GM18505 (cell line): ENCODE measurements around the gene NFKBIE.

ENCODE experiments used
- ATAC-seq: cut with Tn5 transposase; IDR thresholded peaks from one replicate; pipeline ENCODE4 v1.9.1; 2021; ENCODE audit not compliant: unreplicated experiment
- POLR2A ChIP-seq: IDR thresholded peaks from 4 replicates; pipeline ENCODE4 v1.6.1; 2011; ENCODE audit warnings: borderline replicate concordance; ENCODE audit not compliant: insufficient read depth, insufficient read length; ENCODE audit errors: extremely low read depth

Gene NFKBIE

DNA sequence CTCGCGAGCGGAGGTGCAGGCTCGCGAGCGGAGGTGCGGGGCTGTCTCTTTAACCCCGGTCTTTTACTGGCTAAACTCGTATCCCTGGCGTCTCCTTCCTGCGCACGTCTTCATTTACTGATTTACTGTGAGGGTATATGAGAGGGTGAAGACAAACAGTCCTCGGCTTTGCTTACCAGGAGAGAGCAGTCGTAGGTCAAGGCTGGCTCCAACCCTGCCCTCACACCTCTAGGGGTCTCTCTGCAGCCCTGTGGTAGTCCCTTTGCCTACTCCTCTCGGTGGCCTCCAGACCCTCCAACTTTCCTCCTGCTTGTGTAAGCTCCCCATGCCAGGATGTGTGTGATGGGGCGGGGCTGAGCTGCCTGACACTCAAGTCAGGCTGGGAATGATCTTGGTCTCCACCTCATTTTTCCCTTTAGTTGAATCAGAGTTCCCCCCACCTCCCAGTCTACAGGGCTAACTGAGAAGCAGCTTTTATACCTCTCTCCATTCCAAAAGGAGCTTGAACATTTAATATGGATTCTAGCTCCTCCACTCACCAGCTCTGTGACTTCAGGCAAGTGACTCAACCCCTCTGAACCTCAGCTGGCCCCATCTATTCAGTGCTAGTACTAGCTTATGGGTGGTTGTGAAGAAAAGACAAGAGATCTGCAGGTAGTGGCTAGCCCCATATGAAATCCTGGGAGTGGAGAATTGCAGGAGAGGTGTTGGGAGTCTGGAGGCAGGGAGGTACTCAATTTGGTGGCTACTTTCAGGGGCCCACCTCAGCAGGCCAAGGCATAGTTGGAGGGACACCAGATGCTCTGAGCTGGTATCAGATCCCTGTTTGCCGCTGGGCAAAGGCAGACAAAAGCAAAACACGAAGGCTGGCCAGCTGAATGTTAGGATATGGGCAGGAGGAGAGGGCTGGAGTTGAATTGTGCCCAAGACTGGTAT lies 41.1 kb downstream of the NFKBIE start:
- ATAC-seq: peak; percentile 13

DNA sequence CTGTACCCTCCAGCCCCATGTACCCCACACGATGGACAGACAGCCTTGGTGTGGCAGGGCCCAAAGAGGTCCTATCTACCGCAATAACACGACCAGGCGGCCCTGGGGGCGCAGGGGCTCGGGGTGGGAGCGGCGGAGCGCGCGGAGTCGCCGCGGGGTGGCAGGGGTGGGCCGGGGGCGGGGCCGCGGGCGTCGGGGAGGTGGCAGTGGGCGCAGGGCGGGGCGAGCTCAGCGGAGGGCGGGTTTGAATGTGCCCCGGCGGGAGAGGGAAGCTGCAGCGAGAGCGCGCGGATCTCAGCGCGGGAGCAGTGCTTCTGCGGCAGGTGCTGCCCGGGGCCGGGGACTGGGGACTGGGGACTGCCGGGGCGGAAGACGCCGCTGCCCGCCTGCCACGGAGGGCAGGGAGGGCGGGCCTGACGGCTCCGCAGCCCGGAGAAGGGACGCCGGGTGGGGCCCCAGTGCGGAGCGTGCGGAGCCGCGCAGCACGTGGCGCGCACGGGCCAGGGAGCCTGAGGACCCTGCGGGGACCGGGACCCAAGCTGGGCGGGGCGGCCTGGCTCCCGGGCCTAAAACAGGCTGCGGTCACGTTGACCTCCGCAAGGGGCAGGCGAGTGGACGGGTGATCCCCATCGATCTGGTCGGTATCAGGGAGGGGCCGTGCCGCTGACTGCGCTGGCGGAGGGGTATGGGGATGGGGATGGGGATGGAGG lies 41.9 kb downstream of the NFKBIE start, which contains the start of gene SLC29A1:
SLC29A1 (plus strand) TSS at position 277 of the 710 bp plus-strand sequence. CDS start 3,719 bp downstream, outside the sequence.
- peak; percentile 43 for ATAC-seq
- peak; percentile 68 for TF ChIP-seq POLR2A

More for the DNA sequence above, 41.1 kb downstream of the NFKBIE start:
- no peak for TF ChIP-seq POLR2A

GRCh38 chr6:44222486-44223318 lies 42.6 kb downstream of the NFKBIE start:
- TF ChIP-seq POLR2A: no peak
- peak; percentile 2 for ATAC-seq

DNA sequence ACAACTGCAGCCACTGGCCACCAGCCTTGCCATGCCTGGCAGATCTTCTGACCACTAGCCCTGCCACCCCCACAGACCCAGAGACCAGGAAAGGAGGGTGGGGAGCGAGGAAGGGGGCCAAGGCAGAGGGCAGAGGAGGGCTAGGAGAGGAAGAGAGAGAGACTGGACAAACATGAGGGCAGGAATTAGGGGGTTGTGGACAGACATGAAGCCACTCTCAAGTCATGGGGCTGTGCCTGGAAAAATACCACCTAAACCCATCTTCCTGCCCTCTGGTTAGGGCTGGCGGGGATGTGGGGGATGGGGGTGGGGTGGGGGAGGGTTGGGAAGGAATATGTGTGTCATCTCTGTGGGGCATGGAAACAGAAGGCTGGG lies 43.4 kb downstream of the NFKBIE start:
- no peak for TF ChIP-seq POLR2A
- no peak for ATAC-seq

GRCh38 chr6:44221291-44221960 lies 43.9 kb downstream of the NFKBIE start:
- TF ChIP-seq POLR2A: no peak
- ATAC-seq: peak; percentile 33

DNA sequence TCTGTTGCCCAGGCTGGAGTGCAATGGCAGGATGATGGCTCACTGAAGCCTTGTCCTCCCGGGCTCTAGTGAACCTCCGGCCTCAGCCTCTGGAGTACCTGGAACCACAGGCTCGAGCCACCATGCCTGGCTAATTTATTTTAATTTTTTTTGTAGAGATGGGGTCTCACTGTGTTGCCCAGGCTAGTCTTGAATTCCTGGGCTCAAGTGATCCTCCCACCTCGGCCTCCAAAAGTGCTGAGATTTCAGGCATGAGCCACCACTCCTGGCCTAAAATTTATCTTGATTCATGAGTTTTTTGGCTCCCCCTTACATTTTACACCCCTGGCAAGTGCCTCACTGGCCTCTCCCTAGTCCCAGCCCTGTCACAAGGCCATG lies 44.4 kb downstream of the NFKBIE start:
- ATAC-seq: no peak
- TF ChIP-seq POLR2A: no peak

- no peak for TF ChIP-seq POLR2A
Measured at GRCh38 chr6:44219815-44220784, 45.3 kb downstream of the NFKBIE start.

DNA sequence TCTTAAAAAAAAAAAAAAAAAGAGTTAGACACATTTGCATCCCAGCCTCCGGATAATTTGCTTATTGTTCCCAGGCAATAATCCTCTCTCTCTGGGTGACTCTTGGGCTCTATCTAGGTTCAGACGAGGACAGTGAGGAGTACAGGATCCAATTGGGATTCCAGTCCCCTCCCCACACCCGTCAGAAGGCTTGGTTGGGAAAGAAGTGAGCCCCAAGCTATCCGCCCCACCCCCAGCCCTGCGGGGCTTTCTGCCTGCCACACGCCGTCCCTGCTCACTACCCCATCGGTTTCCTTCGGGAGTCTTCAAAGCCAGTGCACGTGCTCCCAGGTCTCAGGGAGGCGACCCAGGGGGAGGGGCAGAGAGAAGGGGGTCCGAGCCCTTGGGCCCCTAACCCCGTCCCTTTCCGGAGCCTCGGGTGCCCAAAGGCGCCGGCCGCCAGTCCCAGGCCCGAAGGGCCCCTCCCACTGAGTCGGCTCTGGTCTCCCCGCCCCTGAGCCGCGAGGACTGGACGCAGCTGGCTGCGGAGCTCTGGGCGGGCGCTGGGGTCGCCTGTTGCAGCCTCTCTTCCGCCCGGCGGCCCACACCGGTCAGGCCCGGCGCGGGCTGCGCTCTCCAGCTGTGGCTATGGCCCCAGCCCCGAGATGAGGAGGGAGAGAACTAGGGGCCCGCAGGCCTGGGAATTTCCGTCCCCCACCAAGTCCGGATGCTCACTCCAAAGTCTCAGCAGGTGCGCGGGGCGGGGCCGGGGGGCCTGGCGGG lies 46.1 kb downstream of the NFKBIE start:
- peak; percentile 52 for ATAC-seq

More at GRCh38 chr6:44219815-44220784, 45.3 kb downstream of the NFKBIE start:
- no peak for ATAC-seq

GRCh38 chr6:44217332-44218143 lies 47.8 kb downstream of the NFKBIE start:
- no peak for ATAC-seq

More for the DNA sequence above, 46.1 kb downstream of the NFKBIE start:
- TF ChIP-seq POLR2A: peak; percentile 77

GRCh38 chr6:44216677-44217331 lies 48.5 kb downstream of the NFKBIE start, which contains the start of gene MYMX:
MYMX (plus strand) TSS chr6:44216926; CDS start chr6:44217472, 546 bp downstream.
- no peak for TF ChIP-seq POLR2A
- ATAC-seq: no peak

More at GRCh38 chr6:44217332-44218143, 47.8 kb downstream of the NFKBIE start:
- no peak for TF ChIP-seq POLR2A

DNA sequence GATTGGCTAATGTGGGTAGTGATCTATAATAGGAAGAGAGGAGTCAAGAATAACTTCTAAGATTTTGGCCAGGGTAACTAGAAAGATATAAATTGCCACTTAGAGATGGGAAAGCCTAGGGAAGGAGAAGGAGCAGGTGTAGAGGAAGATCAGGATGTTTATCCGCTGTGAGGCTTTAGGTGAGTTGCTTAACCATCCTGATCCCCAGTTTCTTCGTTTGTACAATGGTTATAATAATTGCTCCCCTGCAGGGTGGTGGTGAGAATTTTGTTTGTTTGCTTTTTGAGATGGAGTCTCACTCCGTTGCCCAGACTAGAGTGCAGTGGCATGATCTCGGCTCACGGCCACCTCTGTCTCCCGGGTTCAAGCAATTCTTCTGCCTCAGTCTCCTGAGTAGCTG lies 51.0 kb downstream of the NFKBIE start:
- no peak for ATAC-seq
- no peak for TF ChIP-seq POLR2A
